ENCODE data around the gene PTPRCAP. TPM values are rescaled to one million over a fixed set of nuclear protein-coding genes. Genes with fewer than 3 reads are reported as not detected.
"Not testable (repeated sequence)": the region's sequence is repeated elsewhere in the genome, so short reads cannot be mapped to it uniquely, and the experiment has no call there.

The PTPRCAP gene
- total RNA-seq, 4 donors from 2014 or later = 5.6 to 7.2 (median 6.4) TPM

GRCh38 chr11:67429038-67429668 lies 8.3 kb downstream of the PTPRCAP start:
- Histone ChIP-seq H3K9me3 (no peaks in the 10 kb centered on the region), H3K4me1 (peaks cover 7 to 20% of the 10 kb centered on the region in 2 donors), H3K27me3 (no peaks in the 10 kb centered on the region), H3K4me3 (replicated peaks in 1 of 3) (peak overlapping the region; percentile 24 to 95 (median 73)), H3K27ac (peak overlapping the region in 2 of 3 donors; percentile 82 to 90), H3K36me3 (peaks cover 19 to 24% of the 10 kb centered on the region in 2 donors)
- intact Hi-C loops (cut with DNase I) = no loop called here
- DNase-seq = no peak
- 43 to 62% methylated on average over 9 to 12 of the region's 12 CpGs for WGBS, 2 donors
- TF ChIP-seq POLR2A (IDR thresholded peaks at IDR 0.05) (no peak), CTCF (IDR thresholded peaks at IDR 0.05) (no peak)

- TF ChIP-seq CTCF (IDR thresholded peaks at IDR 0.05) = peak in 1 of 6 experiments; percentile 30
- peak; percentile 54 to 93 for TF ChIP-seq POLR2A (IDR thresholded peaks at IDR 0.05)
- peak; percentile 99 for DNase-seq
- Histone ChIP-seq H3K36me3 (peaks cover 11 to 18% of the 10 kb centered on the region in 2 donors), H3K4me3 (replicated peaks in 1 of 3) (peak within 1 kb of the TSS; percentile 24 to 95 (median 73)), H3K9me3 (no peaks in the 10 kb centered on the region), H3K27me3 (no peaks in the 10 kb centered on the region), H3K4me1 (peaks cover 7 to 20% of the 10 kb centered on the region in 2 donors), H3K27ac (peak within 1 kb of the TSS; percentile 72 to 90 (median 82))
- 0% methylated on average over 37 to 45 of the region's 68 CpGs for WGBS, 2 donors
- intact Hi-C loops (cut with DNase I) = no loop called here
Measured at GRCh38 chr11:67428052-67429001, 9.2 kb downstream of the PTPRCAP start, which contains the start of gene RPS6KB2. Gene RPS6KB2 (plus strand): TSS chr11:67428494. CDS start chr11:67428546, 52 bp downstream.

GRCh38 chr11:67427364-67427859 lies 10.1 kb downstream of the PTPRCAP start:
- H3K27ac ChIP-seq = peak overlapping the region; percentile 31 to 90 (median 82)
- DNase-seq; H3K27me3 ChIP-seq; intact Hi-C loops (cut with DNase I); H3K9me3 ChIP-seq; H3K36me3 ChIP-seq: not testable (repeated sequence)
- WGBS, 2 donors = 75 to 79% methylated on average over 19 of the region's 19 CpGs
- H3K4me1 ChIP-seq = peaks cover 7 to 20% of the 10 kb centered on the region in 2 donors
- peak overlapping the region in 2 of 3 donors; percentile 24 to 73 for H3K4me3 ChIP-seq (replicated peaks in 1 of 3)

GRCh38 chr11:67423891-67424613 lies 13.4 kb downstream of the PTPRCAP start:
- H3K36me3 ChIP-seq = no peaks in the 10 kb centered on the region
- H3K4me1 ChIP-seq = peaks cover 9 to 27% of the 10 kb centered on the region in 2 donors
- no peak overlapping the region for H3K4me3 ChIP-seq (replicated peaks in 1 of 3)
- intact Hi-C loops (cut with DNase I) = loop anchor here (5.0 kb wide), 1 partner anchor 43 kb away; the partner anchor contains the start of gene TMEM134
- TF ChIP-seq CTCF (IDR thresholded peaks at IDR 0.05) (no peak), POLR2A (IDR thresholded peaks at IDR 0.05) (no peak)
- WGBS, 2 donors = 90 to 93% methylated on average over 12 to 16 of the region's 34 CpGs
- H3K9me3 ChIP-seq = no peaks in the 10 kb centered on the region
- no peak overlapping the region for H3K27ac ChIP-seq
- DNase-seq = no peak
- no peaks in the 10 kb centered on the region for H3K27me3 ChIP-seq

DNA sequence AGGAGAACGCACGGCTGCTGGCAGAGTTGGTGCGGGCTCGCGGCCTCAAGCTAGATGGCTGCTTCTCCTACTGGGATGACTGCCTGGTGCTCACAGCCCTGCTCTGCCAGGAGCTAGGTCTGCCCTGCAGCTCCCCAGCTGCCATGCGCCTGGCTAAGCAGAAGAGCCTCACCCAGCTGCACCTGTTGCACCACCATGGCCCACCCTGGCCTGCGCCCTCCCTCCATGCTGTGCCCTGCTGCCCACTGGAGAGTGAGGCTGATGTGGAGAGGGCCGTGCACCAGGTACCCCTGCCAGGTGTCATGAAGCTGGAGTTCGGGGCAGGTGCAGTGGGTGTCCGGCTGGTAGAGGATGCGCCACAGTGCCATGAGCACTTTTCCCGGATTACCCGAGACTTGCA lies 14.0 kb downstream of the PTPRCAP start:
- intact Hi-C loops (cut with DNase I) = loop anchor here (5.0 kb wide), 1 partner anchor 44 kb away; the partner anchor contains the start of gene TMEM134
- no peaks in the 10 kb centered on the region for H3K9me3 ChIP-seq
- no peaks in the 10 kb centered on the region for H3K36me3 ChIP-seq
- TF ChIP-seq CTCF (IDR thresholded peaks at IDR 0.05) = no peak
- no peak for TF ChIP-seq POLR2A (IDR thresholded peaks at IDR 0.05)
- H3K4me3 ChIP-seq (replicated peaks in 1 of 3) = no peak overlapping the region
- H3K27ac ChIP-seq = no peak overlapping the region
- 94 to 97% methylated on average over 10 to 11 of the region's 13 CpGs for WGBS, 2 donors
- H3K27me3 ChIP-seq = no peaks in the 10 kb centered on the region
- DNase-seq = no peak
- H3K4me1 ChIP-seq = peaks cover 7 to 30% of the 10 kb centered on the region in 2 donors
